ENCODE data around the gene DYSF. TPM values are rescaled to one million over a fixed set of nuclear protein-coding genes. Genes with fewer than 3 reads are reported as not detected.

Gene DYSF
- total RNA-seq, 1 experiment from 2014 or later, result 2.2 TPM

DNA sequence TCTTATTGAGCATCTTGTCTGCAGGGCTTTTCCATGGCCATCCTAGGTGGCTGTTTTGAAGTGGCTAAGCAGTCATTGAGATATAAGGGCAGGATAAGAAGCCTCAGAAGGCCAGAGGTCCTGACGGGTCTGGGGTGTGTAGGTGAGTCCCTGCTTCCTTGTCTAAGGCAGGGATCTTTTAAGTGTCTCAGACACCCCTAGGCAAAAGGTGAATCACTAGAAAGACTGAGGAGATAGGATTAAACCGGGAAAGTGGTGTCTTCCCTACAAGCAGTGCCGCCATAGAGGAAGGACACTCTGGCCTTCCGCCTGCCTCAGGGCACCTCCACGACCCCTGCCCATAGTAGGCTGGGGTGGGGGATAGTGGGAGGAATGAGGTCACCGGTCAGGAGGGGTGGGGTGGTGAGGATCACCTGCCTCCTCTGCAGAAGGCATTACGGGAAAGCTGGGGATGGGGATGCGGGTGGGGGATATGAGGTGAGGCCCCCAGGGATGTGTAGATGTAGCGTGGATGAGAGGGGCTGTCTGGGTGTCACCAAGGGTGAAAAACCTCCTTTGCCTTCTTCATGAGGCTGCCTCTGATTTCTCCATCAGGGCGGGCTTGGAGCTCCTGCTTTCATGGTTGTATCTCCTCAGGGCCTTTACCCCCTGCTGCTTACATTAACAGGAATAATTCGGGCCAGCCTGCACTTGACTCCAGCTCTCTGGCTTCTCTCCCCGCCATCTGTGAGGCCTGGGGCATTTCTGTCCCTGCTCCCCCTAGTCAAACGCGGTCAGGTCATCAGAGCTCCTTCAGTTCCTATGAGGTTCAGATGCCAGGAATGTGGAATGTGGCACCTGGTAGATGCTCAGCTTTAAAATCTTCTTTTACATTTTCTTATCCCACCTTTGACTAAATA is 244.0 kb downstream of the DYSF start:
- Mint-ChIP-seq H3K4me3 (ENCODE audit: unreplicated experiment) (no peak overlapping the region), H3K4me1 (ENCODE audit: low read depth, unreplicated experiment) (no peaks in the 10 kb centered on the region), H3K9me3 (ENCODE audit: unreplicated experiment) (no peaks in the 10 kb centered on the region), H3K27ac (ENCODE audit: unreplicated experiment) (no peak overlapping the region), H3K36me3 (ENCODE audit: insufficient read depth, unreplicated experiment) (no peaks in the 10 kb centered on the region), H3K27me3 (ENCODE audit: insufficient read depth, unreplicated experiment) (peaks cover 6% of the 10 kb centered on the region)
- BruUV-seq (replicated peaks), result no TSS peak
- DNase-seq, result peak in 1 of 2 experiments; percentile 18
- Histone ChIP-seq H3K27me3 (replicated peaks; ENCODE audit: control insufficient read depth, insufficient read depth, low read length) (no peaks in the 10 kb centered on the region), H3K36me3 (ENCODE audit: control insufficient read depth, insufficient read depth, low read length) (no peaks in the 10 kb centered on the region), H3K9me3 (no peaks in the 10 kb centered on the region), H3K4me1 (no peaks in the 10 kb centered on the region), H3K4me3 (ENCODE audit: low read depth, low read length) (no peak overlapping the region)
- POLR2A ChIA-PET, result no interaction called here
- CTCF ChIA-PET, result no interaction called here
- TF ChIP-seq, protein P1, sequence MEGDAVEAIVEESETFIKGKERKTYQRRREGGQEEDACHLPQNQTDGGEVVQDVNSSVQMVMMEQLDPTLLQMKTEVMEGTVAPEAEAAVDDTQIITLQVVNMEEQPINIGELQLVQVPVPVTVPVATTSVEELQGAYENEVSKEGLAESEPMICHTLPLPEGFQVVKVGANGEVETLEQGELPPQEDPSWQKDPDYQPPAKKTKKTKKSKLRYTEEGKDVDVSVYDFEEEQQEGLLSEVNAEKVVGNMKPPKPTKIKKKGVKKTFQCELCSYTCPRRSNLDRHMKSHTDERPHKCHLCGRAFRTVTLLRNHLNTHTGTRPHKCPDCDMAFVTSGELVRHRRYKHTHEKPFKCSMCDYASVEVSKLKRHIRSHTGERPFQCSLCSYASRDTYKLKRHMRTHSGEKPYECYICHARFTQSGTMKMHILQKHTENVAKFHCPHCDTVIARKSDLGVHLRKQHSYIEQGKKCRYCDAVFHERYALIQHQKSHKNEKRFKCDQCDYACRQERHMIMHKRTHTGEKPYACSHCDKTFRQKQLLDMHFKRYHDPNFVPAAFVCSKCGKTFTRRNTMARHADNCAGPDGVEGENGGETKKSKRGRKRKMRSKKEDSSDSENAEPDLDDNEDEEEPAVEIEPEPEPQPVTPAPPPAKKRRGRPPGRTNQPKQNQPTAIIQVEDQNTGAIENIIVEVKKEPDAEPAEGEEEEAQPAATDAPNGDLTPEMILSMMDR (IDR thresholded peaks at IDR 0.05; ENCODE audit: insufficient read depth in 1 of 2, low read depth in 1 of 2, low read length in 1 of 2, severe bottlenecking in 1 of 2, unreplicated experiment in 1 of 2), result no peak
- intact Hi-C loops (cut with micrococcal nuclease; ENCODE audit: unreplicated experiment), result no loop called here

DNA sequence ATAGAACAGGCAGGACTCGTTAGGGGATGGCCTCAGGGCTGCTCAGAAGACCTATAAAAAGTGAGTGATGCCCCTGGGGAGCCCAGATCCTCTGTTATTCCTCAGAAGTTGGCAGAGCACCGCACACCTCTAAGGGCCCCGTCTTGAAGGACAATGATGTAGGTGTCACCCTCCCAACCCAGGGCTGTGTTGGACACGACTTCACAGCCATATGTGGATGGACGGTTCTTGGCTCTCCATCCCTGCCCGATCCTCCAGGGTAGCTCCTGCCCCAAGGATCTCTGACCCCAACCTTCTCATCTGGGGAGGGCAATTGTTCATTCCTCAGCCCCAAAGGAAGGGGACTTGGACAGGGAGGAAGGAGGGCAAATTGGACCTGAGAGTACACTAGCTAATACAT is 246.1 kb downstream of the DYSF start:
- Histone ChIP-seq H3K27me3 (replicated peaks; ENCODE audit: control insufficient read depth, insufficient read depth, low read length) (no peaks in the 10 kb centered on the region), H3K36me3 (ENCODE audit: control insufficient read depth, insufficient read depth, low read length) (no peaks in the 10 kb centered on the region), H3K4me1 (no peaks in the 10 kb centered on the region), H3K4me3 (ENCODE audit: low read depth, low read length) (no peak overlapping the region), H3K9me3 (no peaks in the 10 kb centered on the region)
- TF ChIP-seq, protein P1 (IDR thresholded peaks at IDR 0.05; ENCODE audit: insufficient read depth in 1 of 2, low read depth in 1 of 2, low read length in 1 of 2, severe bottlenecking in 1 of 2, unreplicated experiment in 1 of 2), result no peak
- ChIA-PET CTCF (interaction anchor here (0.6 kb wide), 1 partner anchor 10 kb away, joined by 4 read pairs; no protein-coding TSS in a partner anchor), POLR2A (no interaction called here)
- Mint-ChIP-seq H3K27ac (ENCODE audit: unreplicated experiment) (no peak overlapping the region), H3K4me3 (ENCODE audit: unreplicated experiment) (no peak overlapping the region), H3K27me3 (ENCODE audit: insufficient read depth, unreplicated experiment) (peaks cover 6% of the 10 kb centered on the region), H3K36me3 (ENCODE audit: insufficient read depth, unreplicated experiment) (no peaks in the 10 kb centered on the region), H3K9me3 (ENCODE audit: unreplicated experiment) (no peaks in the 10 kb centered on the region), H3K4me1 (ENCODE audit: low read depth, unreplicated experiment) (no peaks in the 10 kb centered on the region)
- intact Hi-C loops (cut with micrococcal nuclease; ENCODE audit: unreplicated experiment), result no loop called here
- peak in 1 of 2 experiments; percentile 19 for DNase-seq
- BruUV-seq (replicated peaks), result no TSS peak

DNA sequence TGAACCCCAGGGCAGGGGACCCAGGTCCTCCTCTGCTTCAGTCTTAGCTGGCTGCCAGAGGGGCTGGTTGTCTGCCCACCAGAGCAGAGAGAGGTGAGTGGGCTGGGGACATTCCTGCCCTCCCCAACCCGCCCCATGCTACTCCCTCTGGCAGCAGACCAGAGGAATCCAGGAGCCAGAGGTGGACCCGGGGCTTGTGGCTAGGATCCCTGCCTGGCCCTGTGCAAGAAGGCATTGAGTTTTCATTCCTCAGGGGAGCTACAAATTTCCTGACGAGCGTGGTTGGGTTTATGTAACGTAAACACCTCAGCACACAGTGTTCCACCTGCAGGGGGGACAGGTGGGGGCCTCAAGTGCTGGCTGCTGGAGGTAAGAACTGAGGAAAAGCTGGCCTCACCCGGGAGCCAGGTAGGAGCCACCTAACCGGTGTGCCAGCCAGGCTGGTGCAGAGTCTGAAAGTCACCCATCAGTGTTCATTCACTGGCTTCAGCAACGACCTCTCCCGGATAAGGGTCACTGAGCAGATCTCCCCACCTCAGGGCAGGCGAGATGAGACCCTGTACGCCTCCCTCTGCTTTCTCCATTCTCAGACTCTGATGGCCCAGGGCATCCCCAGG is 246.8 kb downstream of the DYSF start:
- TF ChIP-seq, protein P1 (IDR thresholded peaks at IDR 0.05; ENCODE audit: insufficient read depth in 1 of 2, low read depth in 1 of 2, low read length in 1 of 2, severe bottlenecking in 1 of 2, unreplicated experiment in 1 of 2), result no peak
- peak in 1 of 2 experiments; percentile 32 for DNase-seq
- H3K9me3 Mint-ChIP-seq (ENCODE audit: unreplicated experiment), result no peaks in the 10 kb centered on the region
- peaks cover 3% of the 10 kb centered on the region for H3K36me3 Mint-ChIP-seq (ENCODE audit: insufficient read depth, unreplicated experiment)
- ChIA-PET CTCF (no interaction called here), POLR2A (no interaction called here)
- H3K4me3 ChIP-seq (ENCODE audit: low read depth, low read length), result no peak overlapping the region
- H3K27ac Mint-ChIP-seq (ENCODE audit: unreplicated experiment), result no peak overlapping the region
- peaks cover 7% of the 10 kb centered on the region for H3K27me3 Mint-ChIP-seq (ENCODE audit: insufficient read depth, unreplicated experiment)
- H3K4me1 Mint-ChIP-seq (ENCODE audit: low read depth, unreplicated experiment), result no peaks in the 10 kb centered on the region
- no peaks in the 10 kb centered on the region for H3K27me3 ChIP-seq (replicated peaks; ENCODE audit: control insufficient read depth, insufficient read depth, low read length)
- no peak overlapping the region for H3K4me3 Mint-ChIP-seq (ENCODE audit: unreplicated experiment)
- no peaks in the 10 kb centered on the region for H3K4me1 ChIP-seq
- intact Hi-C loops (cut with micrococcal nuclease; ENCODE audit: unreplicated experiment), result no loop called here
- H3K36me3 ChIP-seq (ENCODE audit: control insufficient read depth, insufficient read depth, low read length), result no peaks in the 10 kb centered on the region
- no TSS peak for BruUV-seq (replicated peaks)
- no peaks in the 10 kb centered on the region for H3K9me3 ChIP-seq

Measured in Caco-2 (cell line).